GM19372 (cell line): ENCODE measurements around the gene GOLGB1.
"Not testable (repeated sequence)": the region's sequence is repeated elsewhere in the genome, so short reads cannot be mapped to it uniquely, and the experiment has no call there.

ENCODE experiments used
- ATAC-seq: cut with Tn5 transposase; IDR thresholded peaks from one replicate; pipeline ENCODE4 v1.9.1; 2021; ENCODE audit warnings: mild to moderate bottlenecking, low read depth, moderate library complexity; ENCODE audit not compliant: unreplicated experiment

The GOLGB1 gene, protein sequence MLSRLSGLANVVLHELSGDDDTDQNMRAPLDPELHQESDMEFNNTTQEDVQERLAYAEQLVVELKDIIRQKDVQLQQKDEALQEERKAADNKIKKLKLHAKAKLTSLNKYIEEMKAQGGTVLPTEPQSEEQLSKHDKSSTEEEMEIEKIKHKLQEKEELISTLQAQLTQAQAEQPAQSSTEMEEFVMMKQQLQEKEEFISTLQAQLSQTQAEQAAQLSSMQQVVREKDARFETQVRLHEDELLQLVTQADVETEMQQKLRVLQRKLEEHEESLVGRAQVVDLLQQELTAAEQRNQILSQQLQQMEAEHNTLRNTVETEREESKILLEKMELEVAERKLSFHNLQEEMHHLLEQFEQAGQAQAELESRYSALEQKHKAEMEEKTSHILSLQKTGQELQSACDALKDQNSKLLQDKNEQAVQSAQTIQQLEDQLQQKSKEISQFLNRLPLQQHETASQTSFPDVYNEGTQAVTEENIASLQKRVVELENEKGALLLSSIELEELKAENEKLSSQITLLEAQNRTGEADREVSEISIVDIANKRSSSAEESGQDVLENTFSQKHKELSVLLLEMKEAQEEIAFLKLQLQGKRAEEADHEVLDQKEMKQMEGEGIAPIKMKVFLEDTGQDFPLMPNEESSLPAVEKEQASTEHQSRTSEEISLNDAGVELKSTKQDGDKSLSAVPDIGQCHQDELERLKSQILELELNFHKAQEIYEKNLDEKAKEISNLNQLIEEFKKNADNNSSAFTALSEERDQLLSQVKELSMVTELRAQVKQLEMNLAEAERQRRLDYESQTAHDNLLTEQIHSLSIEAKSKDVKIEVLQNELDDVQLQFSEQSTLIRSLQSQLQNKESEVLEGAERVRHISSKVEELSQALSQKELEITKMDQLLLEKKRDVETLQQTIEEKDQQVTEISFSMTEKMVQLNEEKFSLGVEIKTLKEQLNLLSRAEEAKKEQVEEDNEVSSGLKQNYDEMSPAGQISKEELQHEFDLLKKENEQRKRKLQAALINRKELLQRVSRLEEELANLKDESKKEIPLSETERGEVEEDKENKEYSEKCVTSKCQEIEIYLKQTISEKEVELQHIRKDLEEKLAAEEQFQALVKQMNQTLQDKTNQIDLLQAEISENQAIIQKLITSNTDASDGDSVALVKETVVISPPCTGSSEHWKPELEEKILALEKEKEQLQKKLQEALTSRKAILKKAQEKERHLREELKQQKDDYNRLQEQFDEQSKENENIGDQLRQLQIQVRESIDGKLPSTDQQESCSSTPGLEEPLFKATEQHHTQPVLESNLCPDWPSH (N-terminal part only)

DNA sequence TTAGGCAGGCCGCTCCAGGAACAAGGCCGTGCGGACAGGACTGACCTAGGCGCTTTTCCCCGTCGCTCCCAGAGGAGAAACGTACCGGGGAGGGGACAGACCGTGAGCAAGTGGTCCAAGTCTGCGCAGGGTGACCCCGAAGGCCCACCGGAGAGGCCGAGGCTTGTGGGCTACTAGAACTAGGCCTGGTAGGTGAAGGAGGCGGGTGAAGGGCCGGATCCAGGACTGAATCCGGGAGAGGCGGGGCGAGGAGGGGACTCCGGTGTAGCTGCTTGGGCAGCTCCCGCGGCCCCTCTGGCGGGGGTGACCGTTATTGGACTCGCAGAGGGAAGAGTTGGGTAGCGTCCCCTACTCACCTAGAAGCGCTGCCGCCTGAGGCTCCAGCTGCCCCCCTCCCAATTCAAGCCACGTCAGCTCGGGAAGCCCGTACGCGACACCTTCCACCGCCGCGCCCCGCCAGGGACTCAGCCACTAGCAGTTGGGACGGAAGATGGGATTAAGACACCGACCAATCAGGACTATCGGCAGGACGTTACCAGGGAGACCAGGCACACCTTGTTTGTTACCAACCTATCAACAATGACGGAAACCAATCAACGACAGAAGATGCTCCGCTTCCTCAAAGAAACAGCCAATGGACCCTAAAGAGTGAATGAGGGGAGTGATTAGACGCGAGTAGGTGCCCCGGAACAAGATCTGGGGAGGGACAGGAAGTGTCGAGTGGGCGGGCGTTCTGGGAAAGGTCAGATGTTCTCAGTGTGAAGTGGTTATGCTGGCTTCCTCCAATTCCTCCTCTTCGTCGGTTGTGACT is at the start of gene GOLGB1:
Gene GOLGB1 (minus strand): TSS at position 466 of the 811 bp plus-strand sequence. CDS start 18,770 bp downstream, outside the sequence.
- ATAC-seq, result peak; percentile 95

DNA sequence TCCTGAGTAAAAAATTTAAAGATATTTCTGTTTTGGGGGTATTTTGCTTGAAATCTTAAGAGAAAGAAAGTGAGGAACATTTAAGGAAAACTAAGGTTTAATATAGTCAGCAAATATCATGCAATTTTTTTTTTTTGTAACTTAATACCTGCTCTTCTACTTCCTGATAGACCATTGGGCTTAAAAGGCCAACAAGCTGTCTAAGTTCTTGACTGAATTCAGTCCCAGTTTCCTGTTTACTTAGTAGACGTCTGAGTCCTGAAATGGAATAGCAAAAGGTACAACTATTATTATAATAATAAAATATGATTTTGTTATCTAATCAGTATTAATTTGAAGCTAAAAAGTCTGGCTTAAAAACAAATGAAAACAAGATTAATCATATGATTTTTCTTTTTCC is 47.4 kb upstream of the GOLGB1 start:
- no peak for ATAC-seq

DNA sequence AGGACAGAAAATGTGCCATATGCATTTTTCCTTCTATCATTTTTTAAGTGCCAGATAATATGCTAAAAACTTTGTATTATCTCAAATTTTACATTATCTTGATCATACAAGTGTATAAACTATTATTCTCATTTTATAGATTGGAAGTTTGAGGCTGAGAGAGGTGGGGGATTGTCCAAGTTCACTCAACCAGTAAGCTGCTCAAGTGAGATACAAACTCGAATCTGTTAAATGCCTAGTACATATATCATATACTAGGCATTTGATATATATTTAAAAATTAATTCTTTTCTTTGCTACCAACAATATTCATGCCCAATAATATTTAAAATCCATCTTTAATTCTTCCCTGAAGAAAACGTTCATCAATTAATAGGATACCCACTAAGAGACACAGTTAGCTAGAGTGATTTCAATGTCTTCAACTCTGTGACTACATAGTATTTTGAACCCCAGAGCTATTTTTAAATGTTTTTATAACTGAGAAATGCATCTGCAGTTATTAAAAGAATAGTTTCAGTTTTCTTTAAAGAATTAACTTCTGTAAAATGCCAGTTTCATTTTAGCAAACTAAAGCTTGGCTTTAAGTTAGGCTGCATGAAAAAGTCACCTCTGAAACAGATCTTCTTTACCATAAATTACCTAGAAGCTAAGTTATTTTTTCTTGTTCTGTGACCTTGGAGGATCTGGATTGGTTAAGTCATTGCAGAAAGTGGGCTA is 44.9 kb upstream of the GOLGB1 start:
- no peak for ATAC-seq

DNA sequence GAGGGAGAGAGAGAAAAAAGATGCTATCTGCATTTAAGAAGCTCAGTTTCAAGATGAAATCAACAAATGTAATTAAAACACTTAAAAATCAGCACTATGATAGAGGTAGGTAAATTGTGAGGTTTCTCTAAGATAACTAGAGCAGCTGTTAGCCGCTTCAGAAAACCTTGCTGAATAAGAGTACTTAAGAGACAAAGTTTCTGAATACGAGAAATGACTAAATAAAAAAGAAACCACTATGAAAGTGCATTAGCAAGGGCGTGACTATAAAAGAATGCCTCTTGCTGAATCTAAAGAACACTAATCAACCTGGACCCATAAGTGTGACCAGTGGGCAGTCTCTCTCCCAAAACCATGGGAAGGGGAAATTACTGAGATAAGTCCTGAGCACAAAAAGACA is 43.5 kb upstream of the GOLGB1 start:
- no peak for ATAC-seq

DNA sequence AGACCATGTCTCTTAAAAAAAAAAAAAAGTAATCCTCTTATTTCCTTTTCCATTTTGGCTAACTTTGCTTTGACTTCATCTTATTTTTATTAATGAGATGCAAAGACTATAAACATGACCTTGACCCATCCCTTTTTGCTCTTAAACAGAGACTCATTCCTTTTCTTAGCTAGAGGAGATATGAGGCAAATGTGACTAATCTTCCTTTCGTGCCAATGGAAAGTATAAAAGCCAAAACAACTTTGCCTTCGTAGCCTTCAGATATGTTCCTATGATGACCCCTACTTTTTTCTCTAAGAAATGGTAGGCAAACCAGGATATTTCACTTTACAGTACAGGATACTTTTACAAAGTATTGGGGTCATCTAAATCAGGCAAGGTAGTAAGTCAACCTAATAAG is 36.9 kb upstream of the GOLGB1 start:
- ATAC-seq, result no peak

DNA sequence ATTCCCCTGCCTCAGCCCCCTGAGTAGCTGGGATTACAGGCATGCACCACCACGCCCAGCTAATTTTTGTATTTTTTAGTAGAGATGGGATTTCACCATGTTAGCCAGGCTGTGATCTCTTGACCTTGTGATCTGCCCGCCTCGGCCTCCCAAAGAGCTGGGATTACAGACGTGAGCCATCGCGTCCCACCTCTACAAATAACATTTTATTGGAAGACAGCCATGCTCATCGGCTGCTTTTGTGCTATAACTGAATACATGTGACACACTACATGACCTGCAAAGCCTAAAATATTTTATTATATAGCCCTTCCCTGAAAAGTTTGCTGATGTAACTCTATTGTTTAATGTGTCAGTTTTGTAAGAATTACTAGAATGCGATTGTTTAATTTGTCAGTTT is 33.2 kb upstream of the GOLGB1 start:
- ATAC-seq, result not testable (repeated sequence)

DNA sequence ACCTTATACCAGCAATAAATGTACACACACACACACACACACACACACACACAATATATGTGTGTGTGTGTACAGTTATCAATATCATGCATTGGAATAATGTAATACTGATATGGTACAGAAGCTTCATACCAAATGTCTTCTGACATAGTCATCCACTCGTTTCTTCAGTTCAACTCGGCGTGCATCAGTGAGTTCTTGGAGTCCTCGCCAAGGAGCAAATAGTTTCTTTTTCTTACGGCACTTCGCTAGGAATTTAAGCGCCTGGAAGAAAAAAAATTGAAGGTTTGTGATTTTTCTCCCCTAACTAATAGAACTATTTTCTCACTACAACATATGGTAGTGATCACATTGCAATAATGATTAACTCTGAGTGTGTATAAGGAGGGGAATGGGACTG is 32.1 kb upstream of the GOLGB1 start:
- ATAC-seq, result no peak

DNA sequence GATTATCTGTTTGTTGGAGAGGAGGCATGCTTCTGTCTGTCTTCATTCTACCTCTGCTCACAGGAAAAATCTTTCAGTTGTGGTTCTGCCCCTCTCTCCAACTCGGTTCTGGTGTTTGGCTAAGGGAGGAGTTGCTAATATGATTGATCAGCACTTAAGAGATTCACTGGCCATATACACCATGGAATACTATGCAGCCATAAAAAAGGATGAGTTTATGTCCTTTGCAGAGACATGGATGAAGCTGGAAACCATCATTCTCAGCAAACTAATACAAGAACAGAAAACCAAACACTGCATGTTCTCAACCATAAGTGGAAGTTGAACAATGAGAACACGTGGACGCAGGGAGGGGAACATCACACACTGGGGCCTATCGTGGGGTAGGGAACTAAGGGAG is 25.6 kb upstream of the GOLGB1 start:
- not testable (repeated sequence) for ATAC-seq

DNA sequence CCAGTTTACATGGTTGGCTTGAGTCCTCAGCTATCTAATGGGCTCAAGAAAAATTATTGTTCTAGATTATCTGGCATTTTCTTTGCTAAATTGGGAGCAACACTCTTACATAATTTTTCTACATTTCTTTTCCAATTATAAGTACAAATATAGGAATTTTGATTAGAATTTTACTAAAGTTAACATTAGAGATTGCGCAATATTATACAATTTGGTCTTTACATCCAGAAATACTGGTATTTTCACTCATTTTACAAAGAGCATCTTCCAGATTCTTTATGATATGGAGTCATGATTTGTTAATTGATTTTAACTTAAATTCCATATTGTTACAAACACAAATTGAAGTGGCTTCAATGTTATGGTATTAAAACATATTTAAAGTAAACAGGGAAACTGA is 19.7 kb upstream of the GOLGB1 start:
- ATAC-seq, result no peak

DNA sequence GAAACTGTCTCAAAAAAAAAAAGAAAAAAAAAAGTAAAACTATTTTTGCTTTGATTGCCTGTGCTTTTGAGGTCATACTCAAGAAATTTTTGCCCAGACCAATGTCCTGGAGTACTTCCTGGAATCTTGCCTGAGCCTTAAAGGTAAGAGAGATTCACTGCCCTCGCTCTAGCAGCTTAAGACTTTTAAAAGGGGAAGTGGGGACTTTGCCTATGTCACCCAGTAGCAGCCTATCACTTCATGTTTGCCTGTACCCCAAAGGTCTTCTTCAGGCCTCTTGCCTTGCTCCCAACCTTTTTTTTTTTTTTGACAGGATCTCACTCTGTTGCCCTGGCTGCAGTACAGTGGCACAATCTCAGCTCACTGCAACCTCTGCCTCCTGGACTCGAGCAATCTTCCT is 18.9 kb upstream of the GOLGB1 start:
- no peak for ATAC-seq

DNA sequence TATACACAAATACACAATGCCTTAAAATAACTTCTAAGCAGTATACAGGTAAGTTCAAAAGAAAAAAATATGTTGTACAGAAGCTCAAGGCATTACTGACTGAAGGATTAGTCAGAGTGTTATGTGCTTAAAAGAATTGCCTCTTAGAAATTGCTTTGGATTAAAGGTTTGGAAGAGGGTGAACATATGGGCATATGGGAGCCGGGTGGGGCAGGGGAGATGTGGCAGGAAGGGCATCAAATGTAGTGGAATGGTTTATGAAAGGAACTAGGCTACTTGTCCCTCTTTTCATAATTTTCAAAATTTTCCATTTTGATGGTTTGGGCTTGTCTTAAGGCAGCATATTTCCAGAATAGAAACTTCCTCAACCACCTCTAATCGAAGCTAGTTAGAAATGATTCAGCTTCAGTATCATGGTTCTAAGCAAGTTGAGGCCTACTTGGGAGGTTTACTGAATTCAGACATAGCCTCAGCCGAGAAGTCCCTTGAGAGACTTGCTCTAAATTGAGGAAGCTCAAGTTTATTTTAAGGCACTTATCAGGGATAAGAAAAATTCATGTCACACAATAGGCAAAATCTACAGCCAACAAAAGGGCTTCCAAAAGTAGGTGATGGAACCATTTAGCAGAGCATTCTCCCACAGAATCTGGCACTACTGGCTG is 10.1 kb upstream of the GOLGB1 start:
- no peak for ATAC-seq

DNA sequence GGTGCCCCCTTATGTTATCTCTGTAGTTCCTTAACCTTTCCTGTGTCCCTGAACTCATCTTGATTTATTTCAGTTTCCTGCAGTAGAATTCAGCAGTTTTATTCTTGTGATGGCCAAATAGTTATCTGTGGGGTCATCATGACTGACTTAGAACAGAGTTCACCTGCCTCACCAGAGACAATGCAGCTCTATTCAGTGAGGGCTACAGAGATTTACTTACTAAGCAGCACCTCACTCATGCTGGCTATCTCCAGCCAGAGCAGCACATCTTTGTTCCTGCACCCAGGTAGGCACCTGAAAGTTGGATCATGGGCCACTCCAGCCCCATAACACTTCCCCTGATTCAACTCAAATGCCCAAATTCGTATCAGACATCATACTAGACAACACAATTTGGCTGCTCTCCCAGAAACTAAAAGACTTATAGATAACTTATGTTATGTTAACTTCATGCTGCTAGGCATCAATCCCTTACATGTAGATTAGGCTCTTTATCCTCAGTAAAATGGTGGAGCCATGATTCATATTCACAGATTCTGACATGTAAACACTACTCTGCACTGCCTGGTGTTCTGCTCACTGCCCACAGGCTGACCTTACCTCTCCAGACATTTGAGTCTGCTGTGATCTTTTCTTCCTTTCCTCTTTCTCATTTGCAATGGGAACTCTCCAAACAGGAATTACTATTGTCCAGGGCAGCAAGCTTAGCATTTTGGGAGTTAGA is 9.3 kb upstream of the GOLGB1 start:
- no peak for ATAC-seq

DNA sequence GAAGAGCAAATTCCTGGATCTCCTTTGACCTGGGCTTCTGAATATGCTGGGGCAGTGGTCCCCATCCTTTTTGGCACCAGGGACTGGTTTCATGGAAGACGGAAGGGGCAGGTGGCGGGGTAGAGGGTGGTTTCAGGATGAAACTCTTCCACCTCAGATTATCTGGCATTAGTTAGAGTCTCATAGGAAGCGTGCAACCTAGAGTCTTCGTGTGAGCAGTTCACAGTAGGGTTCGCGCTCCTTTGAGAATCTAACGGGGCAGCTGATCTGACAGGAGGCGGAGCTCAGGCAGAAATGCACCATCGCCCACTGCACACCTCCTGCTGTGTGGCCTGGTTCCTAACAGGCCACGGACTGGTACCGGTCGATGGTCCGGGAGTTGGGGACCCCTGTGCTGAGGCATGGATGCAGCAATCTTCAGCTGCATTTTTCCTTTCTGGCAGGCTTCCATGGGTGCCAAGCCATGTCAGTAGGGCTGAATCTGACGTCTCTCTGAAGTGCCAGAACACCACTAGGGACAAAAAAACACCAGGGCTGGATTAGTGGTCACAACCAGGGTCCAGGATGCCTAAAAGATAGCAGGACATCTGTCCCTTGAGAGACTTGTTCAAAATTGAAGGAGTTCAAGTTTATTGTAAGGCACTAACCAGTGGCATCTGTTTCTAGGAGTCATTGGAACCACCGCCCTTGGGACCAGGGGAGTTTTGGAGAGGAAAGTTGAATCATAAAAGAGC is 8.4 kb upstream of the GOLGB1 start:
- ATAC-seq, result no peak

DNA sequence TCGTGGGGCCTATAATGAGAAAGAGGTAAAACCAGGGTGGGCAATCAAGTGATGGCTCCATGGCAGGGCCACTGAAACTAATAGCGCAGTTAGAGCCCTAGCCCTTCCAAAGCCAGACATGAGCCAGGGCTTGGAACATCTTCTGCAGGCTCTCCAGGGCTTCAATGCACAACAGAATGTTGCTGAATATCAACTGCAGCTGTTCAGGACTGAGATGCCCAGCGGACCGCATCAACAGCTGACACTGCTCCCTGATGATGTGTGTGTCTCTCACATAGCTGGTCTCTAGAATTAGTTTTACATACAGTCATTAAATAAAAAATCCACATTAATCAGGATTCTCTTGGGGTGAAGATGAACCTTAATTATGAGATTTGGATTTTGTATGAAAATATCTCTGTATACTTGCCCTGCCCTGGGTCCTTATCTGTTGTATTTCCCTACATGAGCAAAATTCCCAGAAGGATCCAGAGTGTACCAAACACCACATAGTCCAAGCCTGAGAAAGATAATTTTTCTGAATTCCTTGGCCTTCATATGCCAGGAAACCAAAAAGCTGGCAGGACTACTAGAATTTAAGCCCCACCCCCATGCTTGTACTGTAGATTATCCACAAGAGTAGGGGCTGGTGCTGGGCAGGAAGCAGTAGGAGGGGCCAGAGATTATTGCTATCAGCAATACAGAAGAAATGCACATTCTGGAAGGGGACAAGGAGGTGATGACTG is 7.7 kb upstream of the GOLGB1 start:
- ATAC-seq, result no peak

DNA sequence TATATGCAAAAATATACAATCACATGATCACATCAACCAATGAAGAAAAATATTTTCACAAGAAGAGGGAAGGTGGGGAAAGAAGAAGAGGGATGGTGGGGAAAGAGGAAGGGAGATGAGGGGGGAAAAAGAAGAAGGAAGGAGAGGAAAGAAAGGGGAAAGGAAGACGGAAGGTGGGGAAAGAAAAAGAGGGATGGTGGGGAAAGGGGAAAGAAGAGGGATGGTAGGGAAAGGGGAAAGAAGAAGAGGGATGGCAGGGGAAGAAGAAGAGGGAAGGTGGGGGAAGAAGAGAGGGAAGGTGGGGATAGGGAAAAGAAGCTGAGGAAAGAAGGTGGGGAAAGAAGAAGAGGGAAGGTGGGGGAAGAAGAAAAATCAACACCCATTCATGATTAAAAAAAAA is 3.2 kb upstream of the GOLGB1 start:
- ATAC-seq, result no peak

DNA sequence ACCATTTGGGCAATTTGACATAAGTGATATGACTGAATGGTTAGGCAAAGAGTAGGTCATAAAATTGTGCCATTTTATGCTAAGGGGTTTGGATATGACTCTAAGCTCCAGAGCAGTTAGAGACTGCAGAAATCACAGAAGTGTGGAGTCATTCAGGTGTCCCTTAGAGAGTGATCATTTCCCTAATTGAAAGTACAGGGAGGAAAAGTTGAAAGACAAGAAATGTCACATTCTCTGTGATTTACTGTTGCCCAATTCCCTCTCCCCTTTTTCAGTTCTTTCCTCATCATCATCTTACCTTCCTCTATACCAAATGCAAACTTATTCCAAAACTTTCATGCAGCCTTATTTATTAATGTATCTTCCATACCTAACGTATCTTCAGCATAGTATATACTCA is 2.7 kb upstream of the GOLGB1 start:
- ATAC-seq, result no peak

DNA sequence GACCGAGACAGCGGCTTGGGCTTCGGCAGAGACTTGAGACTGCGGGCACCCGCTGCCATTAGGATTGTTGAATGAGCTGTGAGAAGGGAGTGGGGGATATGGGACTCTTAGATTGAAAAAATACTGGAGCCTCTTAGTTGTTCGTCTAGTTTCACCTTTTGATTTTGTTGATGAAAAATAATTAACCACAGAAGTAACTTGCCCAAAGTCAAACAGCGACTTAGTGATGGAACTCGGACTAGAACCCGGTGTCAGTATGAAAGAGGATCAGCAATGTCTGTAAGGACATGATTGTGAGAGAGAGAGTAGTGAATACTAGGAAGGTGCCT is 510 bp upstream of the GOLGB1 start:
- no peak for ATAC-seq
